Neural cell (in vitro differentiated cells): ENCODE data around the gene PLAU.

Source experiments
- CTCF ChIP-seq: fragments of 450-650 bp; IDR thresholded peaks from 2 replicates; pipeline ENCODE4 v1.5.1; 2014; ENCODE audit warnings: antibody characterized with exemption, mild to moderate bottlenecking, moderate library complexity; ENCODE audit not compliant: poor library complexity, severe bottlenecking
- MXI1 ChIP-seq: fragments of 450-650 bp; conservative IDR thresholded peaks from 2 replicates; pipeline ENCODE4 v1.6.1; 2014; ENCODE audit warnings: antibody characterized with exemption, mild to moderate bottlenecking; ENCODE audit not compliant: poor library complexity, severe bottlenecking
- POLR2AphosphoS5 ChIP-seq: IDR thresholded peaks from 2 replicates; pipeline ENCODE4 v1.6.1; 2012

GRCh38 chr10:73925539-73925938 is 14.6 kb downstream of the PLAU start:
- no peak for TF ChIP-seq CTCF
- TF ChIP-seq POLR2AphosphoS5 = no peak
- TF ChIP-seq MXI1 = no peak
